Raji (cell line): Measurements from ENCODE around the gene WNT7B.

Experiments used
- POLR2A ChIP-seq: IDR thresholded peaks from 2 replicates; pipeline ENCODE4 v1.6.1; 2011; ENCODE audit warnings: low read depth, low read length, control low read depth; ENCODE audit not compliant: insufficient read depth

Gene WNT7B

GRCh38 chr22:46001426-46002106, 24.6 kb upstream of the WNT7B start:
- no peak for TF ChIP-seq POLR2A

- TF ChIP-seq POLR2A, result no peak
These were observed 24.1 kb upstream of the WNT7B start for GRCh38 chr22:46001046-46001425.

- no peak for TF ChIP-seq POLR2A
These were observed 23.4 kb upstream of the WNT7B start for GRCh38 chr22:46000081-46001027.

- no peak for TF ChIP-seq POLR2A
These were observed 22.5 kb upstream of the WNT7B start for GRCh38 chr22:45999379-45999971.

GRCh38 chr22:45998638-45999378, 21.8 kb upstream of the WNT7B start:
- no peak for TF ChIP-seq POLR2A

- TF ChIP-seq POLR2A, result no peak
These were observed 21.0 kb upstream of the WNT7B start for GRCh38 chr22:45997777-45998637.

- no peak for TF ChIP-seq POLR2A
These were observed 20.3 kb upstream of the WNT7B start for GRCh38 chr22:45997077-45997776.

- no peak for TF ChIP-seq POLR2A
These were observed 19.5 kb upstream of the WNT7B start for GRCh38 chr22:45996241-45997076.

GRCh38 chr22:45995405-45996101, 18.6 kb upstream of the WNT7B start:
- TF ChIP-seq POLR2A, result no peak

GRCh38 chr22:45994491-45995404, 17.8 kb upstream of the WNT7B start:
- TF ChIP-seq POLR2A, result no peak

- no peak for TF ChIP-seq POLR2A
These were observed 16.9 kb upstream of the WNT7B start for GRCh38 chr22:45993841-45994240.

GRCh38 chr22:45993143-45993692, 16.3 kb upstream of the WNT7B start:
- TF ChIP-seq POLR2A, result no peak
